Brain microvascular endothelial cell (primary cell): ENCODE results near the gene PRAC1.

Source experiments
- DNase-seq: peaks from one replicate; pipeline ENCODE4 v3.0.0-alpha.2; 2020
- H3K27ac ChIP-seq: fragments of 250-450 bp; sonication (Bioruptor Pico); 2 replicates; pipeline ENCODE4 v1.5.1; 2020; ENCODE audit warnings: mild to moderate bottlenecking, moderate library complexity
- H3K27me3 ChIP-seq: fragments of 250-450 bp; sonication (Bioruptor Pico); replicated peaks from 2 replicates; pipeline ENCODE4 v1.5.1; 2020; ENCODE audit warnings: mild to moderate bottlenecking
- H3K36me3 ChIP-seq: fragments of 250-450 bp; sonication (Bioruptor Pico); replicated peaks from 2 replicates; pipeline ENCODE4 v1.5.1; 2020; ENCODE audit warnings: mild to moderate bottlenecking
- H3K4me3 ChIP-seq: 2 replicates; pipeline ENCODE4 v1.5.1; 2011; ENCODE audit warnings: low read depth, mild to moderate bottlenecking, control low read depth, low read length, moderate library complexity
- in situ Hi-C: cut with HindIII; loops from 2 replicates; pipeline ENCODE4 v1.10.0; 2017; ENCODE audit warnings: low sequenced_read_pairs, low pct_ligation_motif_present
- TF ChIP-seq, protein P1 (sequence below): IDR thresholded peaks from 2 replicates; pipeline ENCODE4 v1.5.1; 2011; ENCODE audit warnings: low read depth, mild to moderate bottlenecking, moderate library complexity, low read length, control low read depth, inconsistent platforms; ENCODE audit errors: missing control alignments

Gene PRAC1

DNA sequence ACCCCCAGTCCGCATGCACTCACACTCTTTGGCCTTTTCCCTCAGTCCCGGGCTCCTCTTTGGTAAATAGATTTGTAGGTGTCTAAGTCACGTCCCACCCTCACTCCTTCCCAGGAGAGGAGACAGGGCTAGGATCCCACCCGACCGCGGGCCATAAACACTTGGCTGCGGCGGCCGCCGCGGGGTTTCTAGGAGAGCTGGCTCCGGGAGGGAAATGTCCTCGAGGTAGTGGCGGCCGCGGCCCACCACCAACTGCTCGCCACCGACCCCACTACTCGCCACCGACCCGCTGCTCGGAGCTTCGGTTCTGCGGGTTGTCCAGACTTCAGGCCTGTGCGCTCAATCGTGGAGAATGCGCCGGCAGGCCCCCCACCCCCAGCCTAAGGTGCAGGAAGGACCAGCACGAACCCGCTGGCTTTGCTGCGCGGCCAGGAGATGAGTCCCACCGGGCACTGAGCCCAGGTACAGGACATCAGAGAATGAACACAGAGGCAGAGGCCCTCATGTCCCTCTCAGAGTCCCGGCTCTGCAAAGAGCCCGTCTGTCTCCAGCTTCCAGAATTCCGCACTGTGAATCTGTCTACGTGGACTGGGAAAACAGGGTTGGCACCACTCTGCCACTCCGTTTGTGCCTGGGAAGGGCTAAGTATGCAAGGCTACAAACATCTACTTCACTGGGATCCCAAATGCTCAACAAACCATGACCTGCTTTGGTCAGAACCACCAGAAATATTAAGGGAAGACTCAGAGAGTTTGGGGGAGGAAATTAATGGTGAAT lies 3.2 kb upstream of the PRAC1 start:
- no peak overlapping the region for H3K27ac ChIP-seq
- in situ Hi-C loops, result no loop called here
- DNase-seq, result no peak
- H3K4me3 ChIP-seq, result no peak overlapping the region
- TF ChIP-seq, protein P1, sequence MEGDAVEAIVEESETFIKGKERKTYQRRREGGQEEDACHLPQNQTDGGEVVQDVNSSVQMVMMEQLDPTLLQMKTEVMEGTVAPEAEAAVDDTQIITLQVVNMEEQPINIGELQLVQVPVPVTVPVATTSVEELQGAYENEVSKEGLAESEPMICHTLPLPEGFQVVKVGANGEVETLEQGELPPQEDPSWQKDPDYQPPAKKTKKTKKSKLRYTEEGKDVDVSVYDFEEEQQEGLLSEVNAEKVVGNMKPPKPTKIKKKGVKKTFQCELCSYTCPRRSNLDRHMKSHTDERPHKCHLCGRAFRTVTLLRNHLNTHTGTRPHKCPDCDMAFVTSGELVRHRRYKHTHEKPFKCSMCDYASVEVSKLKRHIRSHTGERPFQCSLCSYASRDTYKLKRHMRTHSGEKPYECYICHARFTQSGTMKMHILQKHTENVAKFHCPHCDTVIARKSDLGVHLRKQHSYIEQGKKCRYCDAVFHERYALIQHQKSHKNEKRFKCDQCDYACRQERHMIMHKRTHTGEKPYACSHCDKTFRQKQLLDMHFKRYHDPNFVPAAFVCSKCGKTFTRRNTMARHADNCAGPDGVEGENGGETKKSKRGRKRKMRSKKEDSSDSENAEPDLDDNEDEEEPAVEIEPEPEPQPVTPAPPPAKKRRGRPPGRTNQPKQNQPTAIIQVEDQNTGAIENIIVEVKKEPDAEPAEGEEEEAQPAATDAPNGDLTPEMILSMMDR, result no peak
- no peaks in the 10 kb centered on the region for H3K36me3 ChIP-seq
- H3K27me3 ChIP-seq, result peaks cover 100% of the 10 kb centered on the region

DNA sequence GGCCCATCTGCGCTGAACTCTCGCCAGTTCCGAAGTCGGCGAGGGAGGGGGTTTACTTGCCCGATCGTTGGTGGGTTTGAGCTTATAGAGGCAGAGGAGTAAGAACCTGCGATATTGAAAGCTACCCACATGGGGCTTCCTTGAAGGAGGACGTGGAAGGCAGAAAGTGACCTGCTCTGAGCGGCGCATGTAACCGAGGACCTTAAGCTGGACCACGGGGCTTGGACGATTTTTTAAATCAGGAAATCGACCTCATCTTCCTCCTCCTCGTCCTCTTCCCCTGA lies 2.6 kb upstream of the PRAC1 start:
- no peaks in the 10 kb centered on the region for H3K36me3 ChIP-seq
- H3K4me3 ChIP-seq, result no peak overlapping the region
- H3K27ac ChIP-seq, result no peak overlapping the region
- TF ChIP-seq, protein P1, result no peak
- DNase-seq, result no peak
- in situ Hi-C loops, result no loop called here
- peaks cover 100% of the 10 kb centered on the region for H3K27me3 ChIP-seq

DNA sequence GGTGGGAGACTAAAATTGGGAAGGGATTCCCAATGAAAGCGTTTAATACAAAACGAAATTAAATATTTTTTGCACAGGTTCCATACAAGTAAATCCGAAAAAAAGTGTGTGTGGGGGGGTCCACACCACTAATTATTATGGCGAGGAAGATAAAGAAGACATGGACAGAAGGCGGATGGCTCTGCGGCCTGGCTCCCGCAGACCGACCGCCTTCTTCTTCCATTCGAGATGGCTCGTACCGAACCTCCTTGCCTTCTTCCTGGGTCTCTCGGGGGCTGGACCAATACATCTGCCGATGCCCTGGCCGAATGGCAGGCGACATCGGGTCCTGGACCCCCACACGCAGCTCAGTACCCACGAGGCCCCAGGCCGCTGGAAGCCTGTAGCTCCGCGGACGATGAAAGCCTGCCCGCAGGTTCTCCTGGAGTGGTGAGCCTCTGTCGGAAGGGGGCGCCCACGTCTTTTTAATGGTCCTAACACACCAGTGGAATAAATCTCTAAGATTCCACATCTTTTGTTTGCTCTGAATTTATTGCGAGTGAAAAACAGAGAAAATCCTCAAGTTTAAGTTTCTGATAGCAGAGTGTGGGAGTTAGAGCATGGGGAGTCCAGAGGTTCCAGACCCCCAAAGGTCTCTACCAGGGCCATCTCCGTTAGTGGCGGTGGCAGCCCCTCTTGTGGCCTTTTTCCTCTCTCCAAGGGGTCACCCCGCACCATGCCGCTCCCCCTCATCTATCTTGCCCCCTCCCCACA lies 2.1 kb upstream of the PRAC1 start:
- DNase-seq, result peak; percentile 70
- peaks cover 100% of the 10 kb centered on the region for H3K27me3 ChIP-seq
- no peaks in the 10 kb centered on the region for H3K36me3 ChIP-seq
- in situ Hi-C loops, result no loop called here
- TF ChIP-seq, protein P1, result peak; percentile 82
- no peak overlapping the region for H3K4me3 ChIP-seq
- no peak overlapping the region for H3K27ac ChIP-seq

DNA sequence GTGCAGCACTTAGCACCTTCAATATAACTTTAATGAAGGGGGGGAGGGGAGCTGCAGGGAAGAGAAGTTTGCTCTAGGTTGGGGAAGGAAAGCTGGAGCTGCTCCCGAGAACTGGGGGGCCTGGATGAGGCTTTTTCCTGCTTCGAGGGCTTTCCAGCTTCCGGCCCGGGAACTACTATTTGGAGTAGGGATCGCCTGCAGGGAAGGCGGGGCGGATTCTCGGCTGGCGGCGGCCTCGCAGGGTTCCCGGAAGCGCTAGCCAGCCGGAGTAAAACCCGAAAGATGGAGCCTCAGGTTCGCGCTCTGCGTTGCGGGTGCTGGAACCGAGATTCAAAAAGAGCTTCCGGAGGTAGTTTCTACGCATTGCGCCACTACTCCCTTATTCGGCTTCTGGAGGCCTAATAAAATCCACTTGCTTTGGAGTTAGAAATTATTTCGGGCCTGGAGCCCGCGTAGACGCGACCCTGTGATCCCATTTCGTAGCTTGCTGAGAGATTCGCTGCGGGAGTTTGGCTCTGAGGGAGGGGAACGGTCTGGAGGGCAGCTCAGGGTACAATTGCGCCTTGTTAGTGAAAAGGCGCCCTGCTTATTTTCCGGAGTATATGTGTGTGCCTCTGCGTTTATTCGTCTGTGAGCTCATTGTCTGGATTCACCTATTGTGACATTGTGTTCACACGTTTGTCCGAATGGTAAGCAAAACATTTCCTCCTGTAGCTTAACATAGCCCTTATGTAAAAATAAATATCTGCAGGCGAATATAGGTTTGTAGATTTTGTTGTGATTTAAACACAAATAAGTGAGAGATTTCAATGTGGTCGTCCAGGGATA lies 1.3 kb upstream of the PRAC1 start:
- peaks cover 100% of the 10 kb centered on the region for H3K27me3 ChIP-seq
- TF ChIP-seq, protein P1, result no peak
- H3K4me3 ChIP-seq, result no peak overlapping the region
- H3K27ac ChIP-seq, result no peak overlapping the region
- in situ Hi-C loops, result no loop called here
- no peak for DNase-seq
- H3K36me3 ChIP-seq, result no peaks in the 10 kb centered on the region

DNA sequence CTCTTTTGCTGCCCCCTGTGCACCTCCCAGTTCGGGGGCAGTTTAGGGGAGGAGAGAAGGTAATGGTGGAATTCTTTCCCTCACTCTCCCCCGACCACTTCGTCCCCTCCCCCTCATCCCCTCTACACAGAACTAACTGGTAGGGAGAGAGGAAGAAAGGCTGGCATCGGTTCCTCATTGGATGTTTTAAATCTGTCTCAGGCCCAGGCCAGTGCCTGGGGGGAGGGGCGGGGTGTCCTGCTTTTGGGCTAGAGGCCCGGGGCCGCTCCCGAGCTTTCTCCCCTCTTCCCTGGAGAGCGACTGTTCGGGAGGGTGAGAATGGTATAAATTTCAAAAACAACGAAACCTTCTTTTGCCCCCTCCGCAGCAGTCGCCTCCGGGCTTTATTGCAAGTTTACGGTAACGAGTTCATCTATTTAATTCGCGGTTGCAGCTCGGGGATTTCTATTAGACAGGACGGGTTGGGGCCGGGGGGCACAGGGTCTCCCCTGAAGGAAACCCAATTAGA lies 651 bp upstream of the PRAC1 start, which contains the start of gene PRAC2:
Gene PRAC2 (plus strand): TSS at position 271 of the 508 bp plus-strand sequence. CDS start 1,226 bp downstream, outside the sequence.
- DNase-seq, result no peak
- TF ChIP-seq, protein P1, result no peak
- H3K36me3 ChIP-seq, result no peaks in the 10 kb centered on the region
- no peak within 1 kb of the TSS for H3K4me3 ChIP-seq
- peaks cover 99% of the 10 kb centered on the region for H3K27me3 ChIP-seq
- in situ Hi-C loops, result no loop called here
- H3K27ac ChIP-seq, result no peak within 1 kb of the TSS
